ENCODE measurements around the gene ZNF66.
A peak's percentile ranks its signal among the peaks of the same experiment; 100 is the strongest.
"Not testable (repeated sequence)": the region's sequence is repeated elsewhere in the genome, so short reads cannot be mapped to it uniquely, and the experiment has no call there.

Gene ZNF66

DNA sequence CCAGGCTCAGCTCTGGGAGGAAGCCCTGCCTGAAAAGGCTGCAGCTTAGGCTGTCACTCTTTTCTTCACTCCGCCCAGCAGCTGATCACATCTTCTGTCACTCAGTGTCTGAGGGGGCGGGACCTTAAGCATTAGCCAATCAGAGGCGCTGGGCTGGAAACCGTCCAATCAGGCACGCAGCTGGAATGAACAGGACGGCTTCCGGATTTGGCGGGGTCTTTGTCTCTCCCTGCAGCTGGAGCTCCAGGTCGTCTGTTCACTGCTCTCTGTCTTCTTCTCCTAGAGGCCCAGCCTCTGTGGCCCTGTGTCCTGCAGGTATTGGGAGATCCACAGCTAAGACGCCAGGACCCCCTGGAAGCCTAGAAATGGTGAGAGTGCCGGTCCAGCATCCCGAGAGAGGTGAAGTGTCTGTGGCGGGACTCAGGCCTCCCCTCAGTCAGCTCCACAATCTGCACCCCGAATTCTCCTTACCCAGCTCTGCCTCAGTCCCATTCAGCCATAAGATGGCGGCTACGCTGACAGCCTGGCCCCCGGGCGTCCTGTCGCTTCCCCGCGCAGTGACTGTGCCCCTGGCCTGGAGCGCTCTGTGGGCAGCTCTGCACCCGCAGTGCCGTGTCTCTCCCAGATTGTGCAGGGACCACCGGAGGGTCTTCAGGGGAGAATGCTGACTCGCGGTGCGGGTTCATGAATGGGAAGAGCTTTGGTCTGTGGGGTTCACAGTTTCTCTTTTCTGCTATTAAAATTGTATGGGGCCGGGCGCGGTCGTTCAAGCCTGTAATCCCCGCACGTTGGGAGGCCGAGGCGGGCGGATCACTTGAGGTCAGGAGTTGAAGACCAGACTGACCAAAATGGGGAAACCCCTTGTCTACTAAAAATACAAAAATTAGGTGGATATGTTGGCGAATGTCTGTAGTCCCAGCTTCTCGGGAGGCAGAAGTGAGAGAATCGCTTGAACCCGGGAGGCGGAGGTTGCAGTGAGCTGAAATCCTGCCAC, at the start of gene ZNF66:
Gene ZNF66 (plus strand): TSS at position 222 of the 994 bp plus-strand sequence. CDS start 144 bp downstream, at position 366.
- DNase-seq (ENCODE audit: low read depth, low spot score) = peak; percentile 98

- DNase-seq (ENCODE audit: low read depth, low spot score) = not testable (repeated sequence)
Observed at GRCh38 chr19:20750169-20750568, 25.9 kb upstream of the ZNF66 start.

GRCh38 chr19:20752291-20752690, 23.8 kb upstream of the ZNF66 start:
- not testable (repeated sequence) for DNase-seq (ENCODE audit: low read depth, low spot score)

GRCh38 chr19:20769225-20769736, 6.8 kb upstream of the ZNF66 start:
- DNase-seq (ENCODE audit: low read depth, low spot score) = not testable (repeated sequence)

GRCh38 chr19:20787786-20788185, 11.7 kb downstream of the ZNF66 start:
- no peak for DNase-seq (ENCODE audit: low read depth, low spot score)

DNA sequence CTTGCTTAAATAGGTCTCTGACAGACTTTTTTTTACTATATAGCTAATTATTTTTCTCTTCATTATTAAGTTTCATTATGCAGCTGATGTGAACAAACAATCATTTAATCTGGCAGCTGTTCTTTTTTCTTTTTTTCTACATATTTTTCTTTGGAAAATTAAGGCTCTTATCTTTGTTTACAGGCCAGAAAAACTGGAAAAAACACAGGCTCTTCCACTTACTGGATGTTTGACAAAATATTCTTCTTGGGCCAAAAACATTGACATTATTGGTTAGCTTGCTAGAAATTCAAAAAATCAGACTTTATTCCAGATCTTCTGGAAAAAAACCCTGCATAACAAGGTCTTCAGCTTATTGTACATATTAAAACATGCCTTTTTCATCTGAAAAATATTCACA, 15.7 kb downstream of the ZNF66 start:
- no peak for DNase-seq (ENCODE audit: low read depth, low spot score)

DNA sequence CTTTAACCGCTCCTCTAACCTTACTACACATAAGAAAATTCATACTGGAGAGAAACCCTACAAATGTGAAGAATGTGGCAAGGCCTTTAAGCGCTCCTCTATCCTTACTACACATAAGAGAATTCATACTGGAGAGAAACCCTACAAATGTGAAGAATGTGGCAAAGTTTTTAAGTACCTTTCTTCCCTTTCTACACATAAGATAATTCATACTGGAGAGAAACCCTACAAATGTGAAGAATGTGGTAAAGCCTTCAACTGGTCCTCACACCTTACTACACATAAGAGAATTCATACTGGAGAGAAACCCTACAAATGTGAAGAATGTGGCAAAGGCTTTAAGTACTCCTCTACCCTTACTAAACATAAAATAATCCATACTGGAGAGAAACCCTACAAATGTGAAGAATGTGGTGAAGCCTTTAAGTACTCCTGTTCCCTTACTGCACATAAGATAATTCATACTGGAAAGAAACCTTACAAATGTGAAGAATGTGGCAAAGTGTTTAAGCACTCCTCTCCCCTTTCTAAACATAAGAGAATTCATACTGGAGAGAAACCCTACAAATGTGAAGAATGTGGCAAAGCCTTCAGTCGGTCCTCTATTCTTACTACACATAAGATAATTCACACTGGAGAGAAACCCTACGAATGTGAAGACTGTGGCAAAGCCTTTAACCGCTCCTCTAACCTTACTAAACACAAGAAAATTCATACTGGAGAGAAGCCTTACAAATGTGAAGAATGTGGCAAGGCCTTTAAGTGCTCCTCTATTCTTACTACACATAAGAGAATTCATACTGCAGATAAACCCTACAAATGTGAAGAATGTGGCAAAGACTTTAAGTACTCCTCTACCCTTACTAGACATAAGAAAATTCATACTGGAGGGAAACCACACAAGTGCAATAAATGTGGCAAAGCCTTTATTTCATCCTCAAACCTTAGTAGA, 30.5 kb downstream of the ZNF66 start:
- not testable (repeated sequence) for DNase-seq (ENCODE audit: low read depth, low spot score)

GRCh38 chr19:20840371-20840770, 64.3 kb downstream of the ZNF66 start:
- no peak for DNase-seq (ENCODE audit: low read depth, low spot score)

Measured in astrocyte of the hippocampus (primary cell).